Camera-type eye (tissue), 1 donor: ENCODE data around the gene CARMIL1. TPM values are rescaled to one million over a fixed set of nuclear protein-coding genes. Genes with fewer than 3 reads are reported as not detected.

Experiments
- total RNA-seq: library from RNA; depleted of rRNA; stranded (reverse); fragments of >200 nt; gene quantifications from one replicate; pipeline ENCODE4 v1.2.3, GENCODE V29; 2014

CARMIL1 gene
- 33.8 TPM for total RNA-seq

GRCh38 chr6:25278914-25279747, at the start of gene CARMIL1:
Gene CARMIL1, plus strand, starts transcription at chr6:25279374. Its CDS starts 422 bp downstream, at chr6:25279796.

DNA sequence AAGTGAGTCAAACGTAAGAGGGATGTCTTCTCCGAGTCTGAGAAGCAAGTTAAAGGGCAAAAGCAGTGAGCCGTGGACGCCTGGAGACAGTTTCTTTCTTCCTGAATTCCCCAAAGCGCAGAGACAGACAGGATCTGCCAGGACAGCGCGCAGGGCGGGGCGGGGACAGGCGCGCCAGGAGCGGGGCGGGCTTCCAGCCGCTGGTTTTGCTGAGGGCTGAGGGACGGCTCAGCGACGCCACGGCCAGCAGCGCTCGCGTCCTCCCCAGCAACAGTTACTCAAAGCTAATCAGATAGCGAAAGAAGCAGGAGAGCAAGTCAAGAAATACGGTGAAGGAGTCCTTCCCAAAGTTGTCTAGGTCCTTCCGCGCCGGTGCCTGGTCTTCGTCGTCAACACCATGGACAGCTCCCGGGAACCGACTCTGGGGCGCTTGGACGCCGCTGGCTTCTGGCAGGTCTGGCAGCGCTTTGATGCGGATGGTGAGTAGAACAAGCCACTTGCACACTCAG, 372.9 kb downstream of the CARMIL1 start, which contains the start of gene SCGN:
SCGN (plus strand) TSS at position 209 of the 509 bp plus-strand sequence; CDS start at position 398, 189 bp downstream.

